Retina (tissue), 1 donor: ENCODE measurements around the gene SPC24.
"Not testable (repeated sequence)": the region's sequence is repeated elsewhere in the genome, so short reads cannot be mapped to it uniquely, and the experiment has no call there.

Experiments
- DNase-seq: peaks from one replicate; pipeline ENCODE4 v3.0.0-alpha.2; 2016

SPC24 gene

DNA sequence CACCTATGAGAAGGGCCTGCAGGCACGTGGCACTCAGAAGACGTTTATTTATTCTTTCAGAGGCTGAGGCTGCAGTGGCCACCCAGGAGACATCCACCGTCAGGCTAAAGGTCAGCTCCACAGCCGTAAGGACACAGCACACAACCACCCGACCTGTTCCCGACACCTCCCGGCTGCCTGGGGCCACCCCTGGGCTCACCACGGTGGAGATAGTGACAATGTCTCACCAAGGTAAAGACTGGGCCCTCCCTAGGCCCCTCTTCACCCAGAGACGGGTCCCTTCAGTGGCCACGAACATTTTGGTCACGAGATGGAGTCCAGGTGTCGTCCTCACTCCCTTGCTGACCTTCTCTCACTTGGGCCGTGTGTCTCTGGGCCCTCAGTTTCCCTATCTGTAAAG is 32.5 kb downstream of the SPC24 start:
- no peak for DNase-seq

DNA sequence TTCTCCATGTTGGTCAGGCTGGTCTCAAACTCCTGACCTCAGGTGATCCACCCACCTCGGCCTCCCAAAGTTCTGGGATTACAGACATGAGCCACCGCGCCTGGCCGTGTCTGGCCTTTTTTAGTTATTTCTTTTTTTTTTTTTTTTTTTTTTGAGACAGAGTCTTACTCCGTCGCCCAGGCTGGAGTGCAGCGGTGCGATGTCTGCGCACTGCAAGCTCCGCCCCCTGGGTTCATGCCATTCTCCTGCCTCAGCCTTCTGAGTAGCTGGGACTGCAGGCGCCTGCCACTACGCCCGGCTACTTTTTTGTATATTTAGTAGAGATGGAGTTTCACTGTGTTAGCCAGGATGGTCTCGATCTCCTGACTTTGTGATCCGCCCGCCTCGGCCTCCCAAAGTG is 33.6 kb downstream of the SPC24 start:
- not testable (repeated sequence) for DNase-seq

DNA sequence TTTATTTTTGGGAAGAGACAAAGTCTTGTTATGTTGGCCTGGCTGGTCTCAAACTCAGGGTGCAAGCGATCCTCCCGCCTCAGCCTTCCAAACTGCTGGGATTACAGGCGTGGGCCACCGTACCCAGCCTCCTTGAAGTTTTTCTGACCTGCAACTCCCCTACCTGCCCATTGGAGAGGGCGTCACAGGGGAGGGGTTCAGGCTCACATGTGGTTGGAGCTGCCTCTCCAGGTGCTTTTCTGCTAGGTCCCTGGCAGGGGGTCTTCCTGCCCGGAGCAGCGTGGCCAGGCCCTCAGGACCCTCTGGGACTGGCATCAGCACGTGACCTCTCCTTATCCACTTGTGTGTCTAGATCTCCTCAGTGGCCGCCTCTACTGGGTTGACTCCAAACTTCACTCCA is 39.1 kb downstream of the SPC24 start:
- no peak for DNase-seq

DNA sequence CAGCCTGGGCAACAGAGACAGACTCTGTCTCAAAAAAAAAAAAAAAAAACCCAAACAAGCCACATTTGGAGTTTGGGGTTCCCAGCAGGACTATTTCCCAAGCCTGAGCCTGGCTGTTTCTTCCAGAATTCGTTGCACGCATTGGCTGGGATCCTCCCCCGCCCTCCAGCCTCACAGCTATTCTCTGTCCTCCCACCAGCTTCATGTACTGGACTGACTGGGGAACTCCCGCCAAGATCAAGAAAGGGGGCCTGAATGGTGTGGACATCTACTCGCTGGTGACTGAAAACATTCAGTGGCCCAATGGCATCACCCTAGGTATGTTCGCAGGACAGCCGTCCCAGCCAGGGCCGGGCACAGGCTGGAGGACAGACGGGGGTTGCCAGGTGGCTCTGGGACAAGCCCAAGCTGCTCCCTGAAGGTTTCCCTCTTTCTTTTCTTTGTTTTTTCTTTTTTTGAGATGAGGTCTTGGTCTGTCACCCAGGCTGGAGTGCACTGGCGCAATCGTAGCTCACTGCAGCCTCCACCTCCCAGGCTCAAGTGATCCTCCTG is 39.6 kb downstream of the SPC24 start:
- DNase-seq: no peak

DNA sequence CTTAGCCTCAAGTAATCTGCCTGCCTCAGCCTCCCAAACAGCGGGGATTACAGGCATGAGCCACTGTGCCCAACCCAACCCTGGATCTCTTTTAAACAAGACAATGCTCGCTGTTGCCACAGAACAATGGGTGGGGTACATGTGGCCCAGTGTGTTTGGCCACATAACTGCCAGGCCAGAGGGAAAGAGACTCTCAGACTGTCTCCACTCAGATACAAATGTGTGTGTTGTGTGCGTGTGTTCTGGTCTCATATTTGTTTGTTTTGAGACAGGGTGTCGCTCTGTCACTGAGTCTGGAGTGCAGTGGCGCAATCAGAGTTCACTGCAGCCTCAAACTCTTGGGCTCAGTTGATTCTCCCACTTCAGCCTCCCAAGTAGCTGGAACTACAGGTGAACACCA is 40.5 kb downstream of the SPC24 start:
- no peak for DNase-seq

DNA sequence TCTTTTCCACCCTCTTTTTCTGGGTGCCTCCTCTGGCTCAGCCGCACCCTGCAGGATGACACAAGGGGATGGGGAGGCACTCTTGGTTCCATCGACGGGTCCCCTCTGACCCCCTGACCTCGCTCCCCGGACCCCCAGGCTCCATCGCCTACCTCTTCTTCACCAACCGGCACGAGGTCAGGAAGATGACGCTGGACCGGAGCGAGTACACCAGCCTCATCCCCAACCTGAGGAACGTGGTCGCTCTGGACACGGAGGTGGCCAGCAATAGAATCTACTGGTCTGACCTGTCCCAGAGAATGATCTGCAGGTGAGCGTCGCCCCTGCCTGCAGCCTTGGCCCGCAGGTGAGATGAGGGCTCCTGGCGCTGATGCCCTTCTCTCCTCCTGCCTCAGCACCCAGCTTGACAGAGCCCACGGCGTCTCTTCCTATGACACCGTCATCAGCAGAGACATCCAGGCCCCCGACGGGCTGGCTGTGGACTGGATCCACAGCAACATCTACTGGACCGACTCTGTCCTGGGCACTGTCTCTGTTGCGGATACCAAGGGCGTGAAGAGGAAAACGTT is 42.4 kb downstream of the SPC24 start:
- DNase-seq: no peak

DNA sequence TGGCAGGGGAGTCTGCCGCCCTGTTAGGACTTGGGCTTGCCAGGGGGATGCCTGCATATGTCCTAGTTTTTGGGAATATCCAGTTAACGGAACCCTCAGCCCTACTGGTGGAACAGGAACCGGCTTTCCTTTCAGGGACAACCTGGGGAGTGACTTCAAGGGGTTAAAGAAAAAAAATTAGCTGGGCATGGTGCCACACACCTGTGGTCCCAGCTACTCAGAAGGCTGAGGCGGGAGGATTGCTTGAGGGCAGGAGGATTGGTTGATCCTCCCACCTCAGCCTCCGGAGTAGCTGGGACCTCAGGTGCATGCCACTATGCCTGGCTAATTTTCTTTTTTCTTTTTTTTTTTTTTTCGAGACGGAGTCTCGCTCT is 43.8 kb downstream of the SPC24 start:
- DNase-seq: no peak

DNA sequence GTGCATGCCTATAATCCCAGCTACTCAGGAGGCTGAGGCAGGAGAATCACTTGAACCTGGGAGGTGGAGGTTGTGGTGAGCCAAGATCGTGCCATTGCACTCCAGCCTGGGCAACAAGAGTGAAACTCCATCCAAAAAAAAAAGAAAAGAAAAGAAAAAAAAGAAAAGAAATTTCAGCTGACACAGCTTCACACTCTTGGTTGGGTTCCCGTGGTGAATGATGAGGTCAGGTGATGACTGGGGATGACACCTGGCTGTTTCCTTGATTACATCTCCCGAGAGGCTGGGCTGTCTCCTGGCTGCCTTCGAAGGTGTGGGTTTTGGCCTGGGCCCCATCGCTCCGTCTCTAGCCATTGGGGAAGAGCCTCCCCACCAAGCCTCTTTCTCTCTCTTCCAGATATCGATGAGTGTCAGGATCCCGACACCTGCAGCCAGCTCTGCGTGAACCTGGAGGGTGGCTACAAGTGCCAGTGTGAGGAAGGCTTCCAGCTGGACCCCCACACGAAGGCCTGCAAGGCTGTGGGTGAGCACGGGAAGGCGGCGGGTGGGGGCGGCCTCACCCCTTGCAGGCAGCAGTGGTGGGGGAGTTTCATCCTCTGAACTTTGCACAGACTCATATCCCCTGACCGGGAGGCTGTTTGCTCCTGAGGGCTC is 44.3 kb downstream of the SPC24 start:
- DNase-seq: no peak

DNA sequence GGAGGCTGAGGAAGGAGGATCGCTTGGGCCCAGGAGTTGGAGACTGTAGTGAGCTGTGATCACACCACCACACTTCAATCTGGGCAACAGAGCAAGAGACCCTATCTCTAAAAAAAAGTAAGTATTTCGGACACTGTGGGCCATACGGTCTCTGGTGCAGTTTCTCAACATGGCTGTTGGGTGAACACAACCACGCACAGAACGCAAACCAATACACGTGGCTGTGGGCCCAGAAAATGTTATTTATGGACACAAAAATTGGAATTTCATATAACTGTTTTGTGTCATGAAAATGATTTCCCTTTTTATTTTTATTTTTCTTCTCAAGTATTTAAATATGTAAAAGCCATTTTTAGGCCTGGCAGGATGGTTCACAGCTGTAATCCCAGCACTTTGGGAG is 46.8 kb downstream of the SPC24 start:
- DNase-seq: no peak

DNA sequence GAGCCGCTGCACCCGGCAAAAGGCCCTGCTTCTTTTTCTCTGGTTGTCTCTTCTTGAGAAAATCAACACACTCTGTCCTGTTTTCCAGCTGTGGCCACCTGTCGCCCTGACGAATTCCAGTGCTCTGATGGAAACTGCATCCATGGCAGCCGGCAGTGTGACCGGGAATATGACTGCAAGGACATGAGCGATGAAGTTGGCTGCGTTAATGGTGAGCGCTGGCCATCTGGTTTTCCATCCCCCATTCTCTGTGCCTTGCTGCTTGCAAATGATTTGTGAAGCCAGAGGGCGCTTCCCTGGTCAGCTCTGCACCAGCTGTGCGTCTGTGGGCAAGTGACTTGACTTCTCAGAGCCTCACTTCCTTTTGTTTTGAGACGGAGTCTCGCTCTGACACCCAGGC is 49.1 kb downstream of the SPC24 start:
- DNase-seq: no peak

DNA sequence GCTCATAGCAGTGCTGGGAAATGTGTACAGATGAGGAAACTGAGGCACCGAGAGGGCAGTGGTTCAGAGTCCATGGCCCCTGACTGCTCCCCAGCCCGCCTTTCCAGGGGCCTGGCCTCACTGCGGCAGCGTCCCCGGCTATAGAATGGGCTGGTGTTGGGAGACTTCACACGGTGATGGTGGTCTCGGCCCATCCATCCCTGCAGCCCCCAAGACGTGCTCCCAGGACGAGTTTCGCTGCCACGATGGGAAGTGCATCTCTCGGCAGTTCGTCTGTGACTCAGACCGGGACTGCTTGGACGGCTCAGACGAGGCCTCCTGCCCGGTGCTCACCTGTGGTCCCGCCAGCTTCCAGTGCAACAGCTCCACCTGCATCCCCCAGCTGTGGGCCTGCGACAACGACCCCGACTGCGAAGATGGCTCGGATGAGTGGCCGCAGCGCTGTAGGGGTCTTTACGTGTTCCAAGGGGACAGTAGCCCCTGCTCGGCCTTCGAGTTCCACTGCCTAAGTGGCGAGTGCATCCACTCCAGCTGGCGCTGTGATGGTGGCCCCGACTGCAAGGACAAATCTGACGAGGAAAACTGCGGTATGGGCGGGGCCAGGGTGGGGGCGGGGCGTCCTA is 50.5 kb downstream of the SPC24 start:
- DNase-seq: no peak

DNA sequence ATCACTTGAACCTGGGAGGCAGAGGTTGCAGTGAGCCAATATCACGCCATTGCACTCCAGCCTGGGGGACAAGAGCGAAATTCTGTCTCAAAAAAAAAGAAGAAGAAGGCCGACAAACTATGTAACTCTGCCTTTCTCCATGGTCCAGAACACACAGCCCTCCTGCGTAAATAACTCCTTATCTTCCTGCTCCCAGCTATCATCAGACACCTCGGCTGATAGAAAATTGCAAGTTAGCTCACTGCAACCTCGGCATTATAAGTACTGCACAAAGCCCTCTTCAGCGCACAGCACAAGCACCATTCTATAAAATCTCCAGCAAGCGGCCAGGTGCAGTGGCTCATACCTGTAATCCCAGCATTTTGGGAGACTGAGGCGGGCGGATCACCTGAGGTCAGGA is 51.9 kb downstream of the SPC24 start:
- not testable (repeated sequence) for DNase-seq

DNA sequence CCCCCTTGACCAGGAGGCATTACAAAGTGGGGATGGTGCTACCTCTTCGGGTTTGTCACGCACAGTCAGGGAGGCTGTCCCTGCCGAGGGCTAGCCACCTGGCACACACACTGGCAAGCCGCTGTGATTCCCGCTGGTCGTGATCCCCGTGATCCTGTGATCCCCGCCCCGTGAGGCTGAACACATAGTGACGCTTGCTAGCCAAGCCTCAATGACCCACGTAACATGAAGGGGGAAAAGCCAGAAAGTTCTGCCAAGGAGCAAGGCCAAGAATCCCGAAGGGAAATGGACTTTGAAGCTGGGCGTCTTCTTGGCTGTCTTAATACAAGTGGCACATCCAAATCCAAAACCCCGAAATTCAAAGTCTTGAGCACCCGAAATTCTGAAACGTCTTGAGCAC is 52.6 kb downstream of the SPC24 start:
- DNase-seq: no peak

DNA sequence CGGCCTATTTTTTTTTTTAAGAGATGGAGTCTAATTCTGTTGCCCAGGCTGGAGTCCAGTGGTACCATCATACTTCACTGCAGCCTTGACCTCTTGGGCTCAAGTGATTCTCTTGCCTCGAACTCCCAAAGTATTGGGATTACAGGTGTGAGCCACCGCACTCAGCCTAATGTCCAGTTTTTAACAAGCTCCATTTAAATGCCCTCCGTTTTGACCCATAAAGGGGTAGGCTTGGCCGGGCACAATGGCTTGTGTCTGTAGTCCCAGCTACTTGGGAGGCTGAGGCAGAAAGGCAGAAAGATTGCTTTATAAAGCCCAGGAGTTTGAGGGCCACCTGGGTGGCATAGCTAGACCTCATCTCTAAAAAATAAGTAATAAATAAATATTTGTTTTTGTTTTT is 54.5 kb downstream of the SPC24 start:
- no peak for DNase-seq

DNA sequence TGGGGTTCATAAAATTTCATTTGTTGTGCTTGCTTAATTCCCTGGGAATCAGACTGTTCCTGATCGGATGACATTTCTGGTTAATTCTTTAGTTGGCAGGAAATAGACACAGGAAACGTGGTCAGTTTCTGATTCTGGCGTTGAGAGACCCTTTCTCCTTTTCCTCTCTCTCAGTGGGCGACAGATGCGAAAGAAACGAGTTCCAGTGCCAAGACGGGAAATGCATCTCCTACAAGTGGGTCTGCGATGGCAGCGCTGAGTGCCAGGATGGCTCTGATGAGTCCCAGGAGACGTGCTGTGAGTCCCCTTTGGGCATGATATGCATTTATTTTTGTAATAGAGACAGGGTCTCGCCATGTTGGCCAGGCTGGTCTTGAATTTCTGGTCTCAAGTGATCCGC is 55.5 kb downstream of the SPC24 start:
- DNase-seq: no peak

DNA sequence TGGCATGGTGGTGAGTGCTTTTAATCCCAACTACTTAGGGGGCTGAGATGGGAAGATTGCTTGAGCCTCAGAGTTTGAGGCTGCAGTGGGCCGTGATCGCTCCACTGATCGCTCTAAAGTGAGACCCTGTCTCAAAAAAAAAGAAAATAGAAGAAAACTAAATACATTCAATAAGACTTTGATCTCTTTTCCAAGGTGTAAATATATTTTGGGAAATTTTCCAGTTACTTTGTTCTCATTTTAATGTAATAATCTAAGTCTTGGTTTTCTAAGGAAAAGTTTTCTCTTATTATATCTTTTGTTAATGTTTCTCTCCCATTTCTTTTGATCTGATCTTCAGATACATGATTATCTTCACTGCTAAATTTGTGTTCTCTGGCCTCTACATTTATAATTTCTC is 56.7 kb downstream of the SPC24 start:
- DNase-seq: no peak

DNA sequence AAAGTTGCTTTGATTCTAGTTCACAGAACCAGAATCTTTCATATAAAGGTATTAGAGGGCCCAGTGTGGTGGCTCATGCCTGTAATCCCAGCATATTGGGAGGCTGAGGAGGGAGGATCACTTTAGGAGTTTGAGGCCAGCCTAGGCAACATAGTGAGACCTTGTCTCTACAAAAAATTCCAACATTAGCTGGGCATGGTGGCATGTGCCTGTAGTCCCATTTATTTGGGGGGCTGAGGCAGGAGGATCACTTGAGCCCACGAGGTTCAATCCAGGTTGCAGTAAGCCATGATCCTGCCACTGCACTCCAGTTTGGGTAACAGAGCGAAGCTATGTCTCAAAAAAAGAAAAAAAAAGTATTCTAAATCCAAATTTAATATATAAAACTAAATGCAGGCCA is 57.3 kb downstream of the SPC24 start:
- no peak for DNase-seq

DNA sequence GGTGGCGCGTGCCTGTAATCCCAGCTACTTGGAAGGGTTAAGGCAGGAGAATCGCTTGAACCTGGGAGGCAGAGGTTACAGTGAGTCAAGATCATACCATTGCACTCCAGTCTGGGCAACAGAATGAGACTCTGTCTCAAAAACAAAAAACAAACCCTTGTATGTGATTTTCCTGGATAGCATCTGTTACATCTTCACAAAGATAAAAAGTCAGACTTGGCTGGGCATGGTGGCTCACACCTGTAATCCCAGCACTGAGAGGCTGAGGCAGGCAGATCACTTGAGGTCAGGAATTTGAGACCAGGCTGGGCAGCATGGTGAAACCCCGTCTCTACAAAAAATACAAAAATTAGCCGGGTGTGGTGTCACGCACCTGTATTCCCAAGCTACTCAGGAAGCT is 58.2 kb downstream of the SPC24 start:
- not testable (repeated sequence) for DNase-seq

DNA sequence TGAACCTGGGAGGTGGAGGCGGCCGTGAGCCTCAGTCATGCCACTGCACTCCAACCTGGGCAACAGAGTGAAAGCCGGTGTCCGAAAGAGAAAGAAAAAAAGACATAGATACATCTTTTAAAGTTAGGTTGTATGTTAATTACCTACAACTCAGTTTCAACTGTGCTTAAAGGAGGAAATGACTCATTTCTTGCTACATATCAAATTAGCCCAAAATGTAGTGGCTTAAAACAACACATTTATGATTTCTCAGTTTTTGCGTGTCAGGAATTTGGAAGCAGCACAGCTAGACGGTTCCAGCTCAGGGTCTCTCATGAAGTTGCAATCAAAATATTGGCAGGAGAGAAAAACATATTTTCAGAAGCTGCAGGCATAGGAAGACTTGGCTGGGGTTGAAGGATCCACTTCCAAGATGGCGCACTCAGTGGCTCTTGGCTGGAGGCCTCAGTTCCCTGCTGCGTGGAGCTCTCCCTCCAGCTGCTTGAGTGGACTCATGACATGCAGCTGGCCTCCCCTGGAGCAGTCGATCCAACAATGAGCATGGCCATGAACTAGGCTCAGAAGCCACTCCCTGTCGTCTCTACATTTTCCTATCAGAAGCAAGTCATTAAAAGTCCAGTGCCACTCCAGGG is 59.3 kb downstream of the SPC24 start:
- DNase-seq: no peak
